WI38 (cell line): Measurements from ENCODE around the gene PLXND1.
"Not testable (repeated sequence)": the region's sequence is repeated elsewhere in the genome, so short reads cannot be mapped to it uniquely, and the experiment has no call there.

Experiments
- H3K4me3 ChIP-seq: 2 replicates; pipeline ENCODE4 v1.5.1; 2011; ENCODE audit warnings: low read depth, mild to moderate bottlenecking, control low read depth, low read length
- TF ChIP-seq, protein P1 (sequence below): IDR thresholded peaks from 2 replicates; pipeline ENCODE4 v1.5.1; 2012; ENCODE audit warnings: low read depth, mild to moderate bottlenecking, control low read depth, low read length

The PLXND1 gene

GRCh38 chr3:129549805-129550204 lies 56.7 kb downstream of the PLXND1 start:
- no peak overlapping the region for H3K4me3 ChIP-seq
- TF ChIP-seq, protein P1, sequence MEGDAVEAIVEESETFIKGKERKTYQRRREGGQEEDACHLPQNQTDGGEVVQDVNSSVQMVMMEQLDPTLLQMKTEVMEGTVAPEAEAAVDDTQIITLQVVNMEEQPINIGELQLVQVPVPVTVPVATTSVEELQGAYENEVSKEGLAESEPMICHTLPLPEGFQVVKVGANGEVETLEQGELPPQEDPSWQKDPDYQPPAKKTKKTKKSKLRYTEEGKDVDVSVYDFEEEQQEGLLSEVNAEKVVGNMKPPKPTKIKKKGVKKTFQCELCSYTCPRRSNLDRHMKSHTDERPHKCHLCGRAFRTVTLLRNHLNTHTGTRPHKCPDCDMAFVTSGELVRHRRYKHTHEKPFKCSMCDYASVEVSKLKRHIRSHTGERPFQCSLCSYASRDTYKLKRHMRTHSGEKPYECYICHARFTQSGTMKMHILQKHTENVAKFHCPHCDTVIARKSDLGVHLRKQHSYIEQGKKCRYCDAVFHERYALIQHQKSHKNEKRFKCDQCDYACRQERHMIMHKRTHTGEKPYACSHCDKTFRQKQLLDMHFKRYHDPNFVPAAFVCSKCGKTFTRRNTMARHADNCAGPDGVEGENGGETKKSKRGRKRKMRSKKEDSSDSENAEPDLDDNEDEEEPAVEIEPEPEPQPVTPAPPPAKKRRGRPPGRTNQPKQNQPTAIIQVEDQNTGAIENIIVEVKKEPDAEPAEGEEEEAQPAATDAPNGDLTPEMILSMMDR, result no peak

DNA sequence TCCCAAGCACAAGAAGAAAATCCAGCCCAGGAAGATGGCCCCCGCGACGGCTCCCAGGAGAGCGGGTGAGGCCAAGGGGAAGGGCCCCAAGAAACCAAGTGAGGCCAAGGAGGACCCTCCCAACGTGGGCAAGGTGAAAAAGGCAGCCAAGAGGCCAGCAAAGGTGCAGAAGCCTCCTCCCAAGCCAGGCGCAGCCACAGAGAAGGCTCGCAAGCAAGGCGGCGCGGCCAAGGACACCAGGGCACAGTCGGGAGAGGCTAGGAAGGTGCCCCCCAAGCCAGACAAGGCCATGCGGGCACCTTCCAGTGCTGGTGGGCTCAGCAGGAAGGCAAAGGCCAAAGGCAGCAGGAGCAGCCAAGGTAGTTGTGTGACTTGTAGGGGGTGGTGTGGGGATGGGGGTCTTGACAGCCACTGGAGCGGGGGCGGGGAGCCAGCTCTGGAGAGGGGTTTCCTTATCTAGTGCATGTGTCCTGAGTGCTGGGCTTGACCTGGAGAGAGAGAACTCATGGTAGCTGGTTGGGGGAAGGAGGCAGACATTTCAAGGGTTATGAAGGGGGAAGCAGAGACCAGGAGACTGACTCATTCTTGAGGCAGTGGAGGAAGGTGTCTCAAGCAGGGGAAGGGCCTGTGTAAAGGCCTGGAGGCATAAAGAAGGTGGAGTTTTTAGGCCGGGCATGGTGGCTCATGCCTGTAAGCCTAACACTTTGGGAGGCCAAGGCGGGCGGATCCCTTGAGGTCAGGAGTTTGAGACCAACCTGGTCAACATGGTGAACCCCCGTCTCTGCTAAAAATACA lies 57.3 kb downstream of the PLXND1 start:
- H3K4me3 ChIP-seq, result no peak overlapping the region
- TF ChIP-seq, protein P1, result no peak

GRCh38 chr3:129548104-129548965 lies 58.1 kb downstream of the PLXND1 start:
- no peak overlapping the region for H3K4me3 ChIP-seq
- TF ChIP-seq, protein P1, result no peak

DNA sequence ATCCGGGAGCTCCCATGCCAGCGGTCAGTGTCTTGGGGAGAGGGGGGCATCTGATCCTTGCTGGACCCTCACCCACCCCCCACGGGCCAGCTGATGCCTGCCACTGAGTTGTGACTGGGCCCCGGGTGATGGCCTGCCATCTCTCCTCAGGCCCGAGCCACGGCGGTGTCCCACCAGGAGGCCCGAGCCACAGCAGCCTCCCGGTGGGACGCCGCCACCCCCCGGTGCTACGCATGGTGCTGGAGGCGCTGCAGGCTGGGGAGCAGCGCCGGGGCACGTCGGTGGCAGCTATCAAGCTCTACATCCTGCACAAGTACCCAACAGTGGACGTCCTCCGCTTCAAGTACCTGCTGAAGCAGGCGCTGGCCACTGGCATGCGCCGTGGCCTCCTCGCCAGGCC lies 59.2 kb downstream of the PLXND1 start:
- TF ChIP-seq, protein P1, result no peak

GRCh38 chr3:129545951-129546350 lies 60.5 kb downstream of the PLXND1 start:
- H3K4me3 ChIP-seq, result not testable (repeated sequence)

More for the DNA sequence above, 59.2 kb downstream of the PLXND1 start:
- H3K4me3 ChIP-seq, result no peak overlapping the region

- TF ChIP-seq, protein P1, result no peak
- no peak overlapping the region for H3K4me3 ChIP-seq
These were observed 62.5 kb downstream of the PLXND1 start for GRCh38 chr3:129543999-129544398.

DNA sequence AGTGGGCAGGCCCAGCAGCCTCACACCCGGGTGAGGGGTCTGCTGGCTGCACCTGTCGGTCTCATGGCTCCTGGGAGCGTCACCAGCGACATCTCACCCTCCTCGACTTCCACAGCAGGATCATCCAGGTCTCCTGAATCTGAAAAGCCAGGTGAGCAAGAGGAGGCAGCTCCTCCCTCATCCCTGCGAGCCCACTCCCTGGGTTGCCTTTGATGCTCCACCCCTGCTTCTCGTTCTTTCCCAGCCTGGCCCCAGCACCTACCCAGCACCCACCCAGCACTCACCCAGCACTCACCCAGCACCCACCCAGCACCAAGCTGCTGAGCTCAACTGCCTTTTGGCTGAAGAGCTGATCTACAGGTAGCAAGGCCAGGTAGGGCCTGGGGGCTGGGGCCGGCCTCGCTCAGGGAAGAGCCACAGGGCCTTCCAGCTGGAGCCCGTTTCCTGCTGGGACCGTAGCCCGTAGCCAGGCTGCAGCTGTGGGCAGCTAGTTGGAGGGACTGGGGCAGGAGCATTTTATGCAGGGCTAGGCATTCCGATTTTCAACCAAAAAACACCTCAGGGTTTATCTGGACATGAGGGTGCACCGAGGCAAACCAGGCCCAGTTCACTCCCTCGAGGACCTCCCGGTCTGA lies 63.2 kb downstream of the PLXND1 start, which contains the start of gene H1-8:
H1-8 (plus strand) TSS at position 20 of the 635 bp plus-strand sequence; CDS start at position 64, 44 bp downstream.
- TF ChIP-seq, protein P1, result no peak
- H3K4me3 ChIP-seq, result no peak within 1 kb of the TSS
